GM12891 (cell line): ENCODE measurements around the gene POU6F2.

ENCODE experiments used
- POLR2A ChIP-seq: IDR thresholded peaks from 2 replicates; pipeline ENCODE4 v1.6.1; 2011; ENCODE audit warnings: low read depth, low read length, control low read depth
- POLR2AphosphoS5 ChIP-seq: IDR thresholded peaks from 2 replicates; pipeline ENCODE4 v1.6.1; 2011; ENCODE audit warnings: low read depth, low read length, control low read depth
- SPI1 ChIP-seq: IDR thresholded peaks from 2 replicates; pipeline ENCODE4 v1.6.1; 2011; ENCODE audit warnings: low read depth, low read length, control low read depth
- TAF1 ChIP-seq: IDR thresholded peaks from 2 replicates; pipeline ENCODE4 v1.6.1; 2011; ENCODE audit warnings: low read depth, low read length, control low read depth

DNA sequence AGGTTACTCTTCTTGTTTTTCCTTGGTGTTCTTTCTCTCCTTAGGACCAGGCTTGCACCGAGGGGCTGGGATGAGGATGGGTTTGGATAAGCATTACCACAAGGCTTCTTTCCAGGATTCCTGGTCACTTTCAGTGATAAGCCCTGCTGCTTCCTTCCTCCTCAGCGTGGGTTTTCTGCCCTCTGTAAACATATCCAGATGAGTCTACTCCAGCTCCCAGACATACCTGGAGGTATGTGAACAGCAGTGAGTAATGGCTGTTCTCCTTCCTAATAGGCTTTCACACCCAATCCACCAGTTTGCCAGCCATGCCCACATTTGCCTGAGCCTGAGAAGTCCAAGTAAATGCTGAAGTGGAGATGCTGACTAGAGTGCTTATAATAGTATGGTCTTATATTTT, 358.7 kb downstream of the POU6F2 start:
- no peak for TF ChIP-seq POLR2AphosphoS5
- TF ChIP-seq POLR2A, result no peak
- TF ChIP-seq TAF1, result no peak
- TF ChIP-seq SPI1, result no peak
